COLO829 (cell line): Measurements from ENCODE around the gene TPRA1.
"Not testable (repeated sequence)": the region's sequence is repeated elsewhere in the genome, so short reads cannot be mapped to it uniquely, and the experiment has no call there.

Source experiments
- DNase-seq: peaks from one replicate; pipeline ENCODE4 v3.0.0; 2012; ENCODE audit warnings: low spot score

TPRA1 gene

GRCh38 chr3:127616836-127617605, 26.5 kb upstream of the TPRA1 start:
- DNase-seq = no peak

DNA sequence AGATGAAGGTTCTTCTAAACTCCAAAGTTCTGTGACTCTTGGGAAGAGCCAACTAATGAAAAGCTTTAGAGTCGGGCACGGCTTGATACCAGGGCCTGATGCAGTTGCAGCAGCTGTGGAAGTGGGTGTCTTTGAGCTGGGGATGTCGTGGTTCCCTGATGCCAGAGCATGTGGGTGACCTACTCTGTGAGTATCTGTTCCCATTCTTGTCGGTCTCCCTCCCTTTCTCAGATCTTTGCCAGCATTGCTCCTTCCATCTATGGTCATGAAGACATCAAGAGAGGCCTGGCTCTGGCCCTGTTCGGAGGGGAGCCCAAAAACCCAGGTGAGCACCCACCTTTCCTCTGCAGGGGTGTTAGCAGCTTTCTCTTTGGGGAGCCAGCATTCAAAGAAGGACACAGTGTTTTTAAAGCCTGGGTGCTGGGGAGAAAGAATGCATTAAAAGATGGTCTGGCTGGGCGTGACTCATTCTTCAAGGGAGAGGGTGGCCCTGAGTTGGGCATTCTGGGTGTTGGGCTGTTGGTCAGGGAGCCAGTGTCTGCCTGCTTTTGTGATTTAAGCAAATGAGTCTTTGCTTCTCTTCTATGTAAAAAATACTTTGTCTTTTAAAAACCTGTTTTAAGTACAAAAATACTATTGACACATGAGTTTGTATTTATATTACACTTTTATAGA, 25.2 kb upstream of the TPRA1 start:
- no peak for DNase-seq

DNA sequence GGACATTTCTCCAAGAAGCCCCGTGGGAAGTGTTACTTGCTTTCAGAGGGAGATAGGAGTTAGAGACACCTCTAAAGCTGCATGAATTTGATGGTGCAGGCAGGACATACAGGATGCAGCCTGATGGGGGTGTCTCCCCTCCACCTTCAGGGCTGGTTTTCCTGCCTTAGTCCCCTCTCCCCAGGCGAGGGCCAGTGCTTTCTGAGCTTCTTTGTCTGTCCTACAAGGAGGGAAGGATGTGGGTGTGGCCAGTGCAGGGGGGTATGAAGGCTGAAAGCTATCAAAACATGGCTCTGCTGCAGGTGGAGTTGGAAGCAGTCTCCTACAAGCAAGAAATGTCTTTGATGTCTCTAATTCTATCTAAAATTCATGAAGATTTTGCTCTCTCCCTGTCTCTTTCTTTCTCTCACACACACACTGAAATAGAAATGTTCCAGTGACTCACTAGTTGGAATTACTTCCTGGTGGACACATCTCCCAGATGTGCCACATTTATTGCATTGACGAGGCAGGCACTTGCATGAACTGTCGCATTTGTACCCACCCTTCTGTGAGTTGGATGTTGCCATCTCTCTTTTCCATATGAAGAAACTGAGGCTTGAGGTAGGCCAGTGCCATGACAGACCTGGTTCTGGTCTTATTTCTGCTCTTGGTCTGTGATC, 24.5 kb upstream of the TPRA1 start:
- no peak for DNase-seq

DNA sequence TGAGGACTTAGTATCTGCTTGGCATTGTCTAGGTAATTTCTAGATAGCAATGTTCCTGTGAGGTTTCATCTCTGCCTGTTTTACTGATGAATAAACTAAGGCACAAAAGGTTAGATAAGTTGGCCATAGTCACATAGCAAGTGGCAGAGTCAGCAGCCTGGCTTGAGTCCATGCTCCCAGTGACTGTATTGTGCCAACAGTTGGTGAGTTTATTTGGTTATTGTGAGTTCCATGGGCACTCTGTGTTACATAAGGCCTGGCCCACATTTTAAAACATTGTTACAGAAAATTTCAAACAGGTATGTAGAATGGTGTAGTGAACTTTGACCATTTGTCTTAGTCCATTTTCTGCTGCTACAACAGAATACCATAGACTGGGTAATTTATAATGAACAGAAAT, 22.9 kb upstream of the TPRA1 start:
- DNase-seq = no peak

DNA sequence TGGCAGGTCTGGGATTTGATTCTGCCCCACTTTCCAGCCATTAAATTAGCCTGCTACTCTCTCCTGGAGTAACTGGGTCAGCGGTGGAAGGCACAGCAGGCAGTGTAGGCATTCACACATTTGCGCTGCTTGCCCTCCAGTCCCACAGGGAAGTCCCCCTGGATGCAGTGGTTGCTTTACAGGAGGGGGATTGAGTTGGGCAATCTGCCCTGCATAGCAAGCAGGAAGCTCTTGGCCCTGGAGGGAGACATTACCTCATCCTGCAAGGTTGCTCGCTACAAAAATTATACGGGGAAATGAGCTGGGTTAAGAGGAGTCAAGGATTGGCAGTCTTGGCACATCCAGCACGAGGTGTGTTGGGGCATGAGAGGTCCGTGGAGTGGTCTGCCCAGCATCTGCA, 22.4 kb upstream of the TPRA1 start:
- DNase-seq = no peak

GRCh38 chr3:127611251-127611650, 20.7 kb upstream of the TPRA1 start:
- DNase-seq = no peak

DNA sequence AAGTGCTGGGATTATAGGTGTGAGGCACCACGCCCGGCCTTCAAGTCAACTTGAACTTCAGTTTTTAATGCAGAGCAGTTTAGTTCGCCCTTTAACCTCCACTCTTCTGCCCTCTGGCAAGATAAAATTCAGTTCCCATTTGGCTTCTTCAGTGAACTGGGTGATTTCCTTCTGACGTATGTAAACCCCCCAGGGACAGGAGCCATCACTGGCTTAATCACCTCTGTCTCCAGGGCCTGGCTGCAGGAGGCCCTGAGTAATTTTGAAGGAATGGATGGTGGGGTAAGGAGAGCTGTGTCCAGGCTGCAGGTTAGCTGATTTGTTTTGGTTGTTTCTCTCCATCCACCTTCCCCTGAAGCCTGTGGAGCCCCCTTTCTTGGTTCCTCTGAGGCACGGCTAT, 19.6 kb upstream of the TPRA1 start:
- DNase-seq = no peak

DNA sequence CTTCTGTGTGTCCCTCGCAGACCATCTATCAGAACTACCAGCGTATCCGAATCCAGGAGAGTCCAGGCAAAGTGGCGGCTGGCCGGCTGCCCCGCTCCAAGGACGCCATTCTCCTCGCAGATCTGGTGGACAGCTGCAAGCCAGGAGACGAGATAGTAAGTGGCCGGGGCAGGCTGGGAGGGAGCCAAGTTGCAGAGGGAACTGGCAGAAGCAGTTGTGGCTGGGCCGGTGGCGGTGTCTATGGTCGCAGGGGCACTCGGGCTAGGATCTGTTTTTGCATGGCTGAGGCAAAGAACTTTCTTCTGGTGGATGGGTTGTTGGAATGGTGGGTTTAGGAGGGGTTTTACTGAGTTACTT, 17.8 kb upstream of the TPRA1 start:
- no peak for DNase-seq

- no peak for DNase-seq
These were observed 17.3 kb upstream of the TPRA1 start for GRCh38 chr3:127607675-127608361.

DNA sequence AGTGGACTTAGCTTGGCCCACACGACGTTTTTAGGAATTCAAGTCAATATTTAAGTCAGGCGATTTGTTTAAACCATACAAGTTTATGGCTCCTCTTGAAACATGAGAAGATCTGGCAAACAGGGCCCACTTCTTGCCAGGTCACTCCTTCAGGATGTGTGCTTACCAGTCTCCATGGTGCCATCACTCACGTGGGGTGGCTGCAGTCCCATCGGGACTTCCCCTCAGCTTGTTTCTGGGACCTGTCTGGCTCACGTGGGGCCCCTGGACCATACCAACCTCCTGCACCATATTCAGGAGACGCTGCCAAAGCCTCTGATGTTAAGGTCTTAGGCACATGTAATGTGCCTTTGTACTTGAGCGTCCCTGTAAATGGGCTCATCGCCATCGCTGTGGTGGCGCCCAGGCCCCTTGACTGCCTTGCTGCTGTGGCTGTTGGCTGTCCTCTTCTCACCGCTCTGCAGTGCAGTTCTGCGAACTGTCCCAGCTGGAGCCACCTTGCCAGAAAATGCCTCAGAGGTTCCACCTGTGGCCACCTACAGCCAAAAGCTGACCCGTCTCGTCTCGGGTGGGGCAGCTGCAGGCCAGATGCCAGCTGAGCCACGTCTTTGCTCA, 16.6 kb upstream of the TPRA1 start:
- DNase-seq = no peak

GRCh38 chr3:127606086-127606805, 15.7 kb upstream of the TPRA1 start:
- DNase-seq = no peak

DNA sequence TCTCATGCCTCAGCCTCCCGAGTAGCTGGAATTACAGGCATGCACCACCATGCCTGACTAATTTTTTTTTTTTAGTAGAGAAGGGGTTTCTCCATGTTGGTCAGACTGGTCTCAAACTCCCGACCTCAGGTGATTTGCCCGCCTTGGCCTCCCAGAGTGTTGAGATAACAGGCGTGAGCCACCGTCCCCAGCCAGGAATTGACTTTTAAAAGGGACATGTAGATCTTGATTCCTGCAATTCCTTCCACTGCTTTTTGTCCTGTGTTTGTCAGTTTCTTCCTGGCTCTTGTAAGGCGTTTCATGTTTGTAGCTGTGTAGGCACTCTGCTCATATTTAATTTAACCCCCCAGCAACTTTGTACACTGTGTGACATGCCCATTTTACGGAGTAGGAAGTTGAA, 15.0 kb upstream of the TPRA1 start:
- not testable (repeated sequence) for DNase-seq

- DNase-seq = no peak
These were observed 14.1 kb upstream of the TPRA1 start for GRCh38 chr3:127604546-127605165.

DNA sequence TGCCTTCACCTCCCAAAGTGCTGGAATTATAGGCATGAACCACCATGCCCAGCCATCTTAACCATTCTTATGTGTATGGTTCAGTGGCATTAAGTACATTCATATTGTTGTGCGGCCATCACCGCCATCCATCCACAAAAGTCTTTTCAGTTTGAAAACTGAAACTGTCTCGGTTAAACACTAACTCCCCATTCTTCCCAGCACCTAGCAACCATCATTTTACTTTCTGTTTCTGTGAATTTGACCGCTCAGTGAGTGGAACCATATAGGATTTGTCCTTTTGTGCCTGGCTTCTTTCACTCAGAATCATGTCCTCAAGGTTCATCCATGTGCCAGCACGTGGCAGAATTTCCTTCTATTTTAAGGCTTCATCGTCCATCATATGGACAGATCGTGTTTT, 13.5 kb upstream of the TPRA1 start:
- DNase-seq = no peak

GRCh38 chr3:127600749-127601456, 10.4 kb upstream of the TPRA1 start:
- no peak for DNase-seq

GRCh38 chr3:127598841-127599570, 8.5 kb upstream of the TPRA1 start:
- no peak for DNase-seq

- no peak for DNase-seq
These were observed 6.7 kb upstream of the TPRA1 start for GRCh38 chr3:127597020-127597771.

- no peak for DNase-seq
These were observed 4.8 kb upstream of the TPRA1 start for GRCh38 chr3:127595303-127595702.

DNA sequence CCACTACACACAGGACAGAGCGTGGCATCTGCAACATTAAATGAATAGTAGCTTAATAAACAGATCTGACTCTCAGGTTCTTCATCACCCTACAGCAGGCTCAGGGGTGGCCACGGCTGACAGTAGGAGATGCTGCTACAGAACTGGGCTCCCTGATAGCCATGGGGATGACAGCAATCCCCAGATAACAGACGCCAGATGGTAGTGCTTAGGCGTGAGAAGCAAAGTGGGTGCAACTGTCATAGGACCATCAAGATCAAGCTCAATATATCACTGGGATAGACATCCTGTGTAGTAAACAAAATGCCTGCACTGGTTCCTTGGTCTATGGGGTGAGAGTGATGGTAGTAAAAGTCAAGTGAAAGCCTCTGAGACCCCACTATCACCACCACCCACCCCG, 2.6 kb upstream of the TPRA1 start:
- no peak for DNase-seq
